ENCODE results near the gene RCBTB2.

Gene RCBTB2

DNA sequence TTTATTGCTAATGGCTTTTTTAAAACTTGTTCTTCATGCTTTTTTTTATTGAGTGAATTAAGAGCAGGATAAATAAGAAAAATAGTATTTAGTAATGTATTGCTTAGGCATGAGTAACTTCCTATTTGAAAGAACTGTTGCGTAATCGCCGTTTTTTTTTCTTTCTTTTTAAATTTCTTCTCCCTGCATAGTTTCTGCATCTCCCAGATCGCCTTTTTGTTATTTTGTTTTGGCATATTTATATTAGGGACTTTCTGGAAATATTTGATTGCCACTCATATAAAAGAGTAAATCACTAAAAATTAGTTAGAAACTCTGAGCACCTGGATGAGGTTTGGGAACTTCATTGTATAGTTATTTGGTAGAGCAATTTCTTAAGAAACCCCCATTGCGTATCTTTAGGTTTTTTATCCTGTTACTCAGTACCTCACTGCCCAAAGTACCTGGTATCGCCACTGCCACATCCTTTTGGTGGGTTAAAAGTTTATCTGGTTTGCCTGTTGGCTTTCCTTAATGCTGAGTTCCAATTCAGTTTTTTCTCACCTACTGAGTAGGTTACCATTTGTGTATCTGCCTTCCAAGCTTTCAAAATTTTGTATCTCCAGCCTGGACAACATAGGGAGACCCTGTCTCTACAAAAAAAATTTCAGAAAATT is 83.8 kb downstream of the RCBTB2 start:
- TF ChIP-seq REST (IDR thresholded peaks at IDR 0.05; ENCODE audit: insufficient read depth in 1 of 2, low read depth in 2 of 2, low read length in 2 of 2) = no peak
- TF ChIP-seq TAF1 (IDR thresholded peaks at IDR 0.05; ENCODE audit: borderline replicate concordance, insufficient read depth, low read length) = no peak
- TF ChIP-seq FOXP2 (optimal IDR thresholded peaks at IDR 0.05; ENCODE audit: borderline replicate concordance, extremely low read depth, extremely low read length, insufficient read depth) = no peak
- TF ChIP-seq POLR2AphosphoS5 (IDR thresholded peaks at IDR 0.05; ENCODE audit: low read depth, low read length) = no peak
- TF ChIP-seq SIN3A (IDR thresholded peaks at IDR 0.05; ENCODE audit: borderline replicate concordance, insufficient read depth, low read length) = no peak

- TF ChIP-seq FOXP2 (optimal IDR thresholded peaks at IDR 0.05; ENCODE audit: borderline replicate concordance, extremely low read depth, extremely low read length, insufficient read depth) (no peak), REST (IDR thresholded peaks at IDR 0.05; ENCODE audit: insufficient read depth in 1 of 2, low read depth in 2 of 2, low read length in 2 of 2) (no peak), POLR2AphosphoS5 (IDR thresholded peaks at IDR 0.05; ENCODE audit: low read depth, low read length) (no peak), SIN3A (IDR thresholded peaks at IDR 0.05; ENCODE audit: borderline replicate concordance, insufficient read depth, low read length) (no peak), TAF1 (IDR thresholded peaks at IDR 0.05; ENCODE audit: borderline replicate concordance, insufficient read depth, low read length) (no peak)
These were observed 84.5 kb downstream of the RCBTB2 start for GRCh38 chr13:48448285-48448958.

DNA sequence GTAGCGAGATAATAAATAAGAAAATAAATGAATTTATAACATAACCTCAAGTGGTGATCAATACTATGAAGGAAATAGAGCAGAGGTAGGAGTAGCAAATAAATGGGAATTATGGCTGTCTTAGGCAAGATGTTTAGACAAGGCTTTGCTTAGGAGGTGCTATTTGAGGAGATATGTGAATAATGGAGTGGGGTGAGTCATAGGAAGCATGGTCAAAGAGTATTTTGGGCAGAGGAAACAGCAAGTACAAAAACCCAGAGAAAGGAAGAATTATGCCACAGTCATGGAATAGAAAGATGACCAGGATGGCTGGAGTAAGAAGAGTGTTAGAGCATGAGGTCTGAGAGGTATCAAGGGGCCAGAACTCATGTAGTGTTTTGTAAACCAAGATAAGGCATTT is 86.4 kb downstream of the RCBTB2 start:
- no peak for TF ChIP-seq POLR2AphosphoS5 (IDR thresholded peaks at IDR 0.05; ENCODE audit: low read depth, low read length)
- no peak for TF ChIP-seq REST (IDR thresholded peaks at IDR 0.05; ENCODE audit: insufficient read depth in 1 of 2, low read depth in 2 of 2, low read length in 2 of 2)
- no peak for TF ChIP-seq TAF1 (IDR thresholded peaks at IDR 0.05; ENCODE audit: borderline replicate concordance, insufficient read depth, low read length)
- TF ChIP-seq SIN3A (IDR thresholded peaks at IDR 0.05; ENCODE audit: borderline replicate concordance, insufficient read depth, low read length) = no peak
- TF ChIP-seq FOXP2 (optimal IDR thresholded peaks at IDR 0.05; ENCODE audit: borderline replicate concordance, extremely low read depth, extremely low read length, insufficient read depth) = no peak

DNA sequence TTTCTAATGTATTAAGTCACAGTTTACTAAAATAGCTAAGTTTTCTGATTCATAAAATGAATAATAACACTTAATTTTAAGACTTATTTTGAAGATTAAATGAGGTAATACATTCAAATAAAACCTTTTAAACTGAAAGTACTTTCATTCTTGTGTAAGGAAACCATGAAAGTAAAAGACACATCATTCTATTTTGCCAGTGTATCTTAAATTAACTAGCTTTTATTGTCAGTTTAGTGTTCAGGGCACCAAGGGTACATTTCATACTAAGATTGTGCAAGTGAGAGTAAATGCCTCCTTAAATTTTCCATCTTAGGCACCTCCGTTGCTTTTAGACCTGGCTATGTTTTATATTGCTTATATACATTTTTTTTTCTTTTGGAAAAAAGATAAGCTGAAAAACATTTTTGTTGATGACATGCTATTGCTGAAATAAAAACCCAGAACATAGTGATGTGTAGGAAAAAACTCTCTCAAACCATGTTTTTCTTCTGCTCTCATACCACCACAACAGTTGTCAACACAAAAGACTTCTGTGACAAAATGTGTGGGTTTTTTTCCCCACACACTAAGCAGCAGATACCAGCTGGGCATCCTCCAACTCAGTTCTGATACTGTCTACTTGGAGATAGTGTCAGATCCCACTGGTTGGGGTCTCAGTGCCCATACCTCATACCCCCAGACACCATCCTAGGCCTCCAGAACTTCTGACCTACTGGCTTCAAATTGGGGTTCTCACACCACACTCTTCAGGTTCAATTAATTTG is 89.3 kb downstream of the RCBTB2 start:
- TF ChIP-seq FOXP2 (optimal IDR thresholded peaks at IDR 0.05; ENCODE audit: borderline replicate concordance, extremely low read depth, extremely low read length, insufficient read depth) (no peak), POLR2AphosphoS5 (IDR thresholded peaks at IDR 0.05; ENCODE audit: low read depth, low read length) (no peak), REST (IDR thresholded peaks at IDR 0.05; ENCODE audit: insufficient read depth in 1 of 2, low read depth in 2 of 2, low read length in 2 of 2) (no peak), TAF1 (IDR thresholded peaks at IDR 0.05; ENCODE audit: borderline replicate concordance, insufficient read depth, low read length) (no peak), SIN3A (IDR thresholded peaks at IDR 0.05; ENCODE audit: borderline replicate concordance, insufficient read depth, low read length) (no peak)
